Prostate gland (tissue), 2 donors: ENCODE results near the gene LRRC46. TPM values are rescaled to one million over a fixed set of nuclear protein-coding genes. Genes with fewer than 3 reads are reported as not detected.

Experiments
- DNase-seq: peaks from one replicate; pipeline ENCODE4 v3.0.0-alpha.2; 2019; ENCODE audit warnings: low spot score
- H3K27ac ChIP-seq, 2 donors: fragments of 200-600 bp; sonication (generic); 2 replicates each; pipeline ENCODE4 v1.5.1; 2017 to 2019
- H3K27me3 ChIP-seq: fragments of 200-600 bp; sonication (generic); replicated peaks from 2 replicates; pipeline ENCODE4 v1.5.1; 2019; ENCODE audit not compliant: insufficient read depth
- H3K36me3 ChIP-seq, 2 donors: fragments of 200-600 bp; sonication (generic); 1 replicate in 1 of 2; 2 replicates in 1 of 2; pipeline versions ENCODE4 v1.5.1 to v1.8.1; 2017 to 2019
- H3K4me1 ChIP-seq: fragments of 200-600 bp; sonication (generic); replicated peaks from 2 replicates; pipeline ENCODE4 v1.5.1; 2019
- H3K4me3 ChIP-seq, 2 donors: fragments of 200-600 bp; sonication (generic); 2 replicates each; pipeline ENCODE4 v1.5.1; 2017 to 2019
- H3K9me3 ChIP-seq: fragments of 200-600 bp; sonication (generic); 2 replicates; pipeline ENCODE4 v1.5.1; 2017
- CTCF ChIP-seq, 4 experiments: fragments of 200-600 bp in 2 of 4; fragments of 450-650 bp in 2 of 4; sonication (generic) in 2 of 4; IDR thresholded peaks; 1 replicate in 3 of 4; 2 replicates in 1 of 4; pipeline ENCODE4 v1.5.1; 2016 to 2019; ENCODE audit warnings: antibody characterized with exemption in 4 of 4, mild to moderate bottlenecking in 2 of 4, moderate library complexity in 2 of 4
- POLR2A ChIP-seq: fragments of 450-650 bp; IDR thresholded peaks from one replicate; pipeline ENCODE4 v1.6.1; 2016; ENCODE audit warnings: antibody characterized with exemption, mild to moderate bottlenecking
- POLR2AphosphoS5 ChIP-seq: sonication (generic); formaldehyde crosslinking; IDR thresholded peaks from one replicate; pipeline ENCODE4 v1.6.1; 2017; ENCODE audit warnings: antibody characterized with exemption
- WGBS: methylation state at CpG from one replicate; pipeline ENCODE4 v1.1.5; 2018; 5-methylcytosine and 5-hydroxymethylcytosine counted together
- intact Hi-C: fragments of 100-400 bp; cut with DNase I; formaldehyde crosslinking; loops from one replicate; pipeline ENCODE4 v1.14.2; 2022
- total RNA-seq, 2 donors: library from RNA; depleted of rRNA; stranded (reverse); fragments of >200 nt; gene quantifications; one replicate each; pipeline ENCODE4 v1.1.0, GENCODE V29; 2016

The LRRC46 gene
- total RNA-seq, 2 donors from 2014 or later: 1.1 to 4.9 TPM

DNA sequence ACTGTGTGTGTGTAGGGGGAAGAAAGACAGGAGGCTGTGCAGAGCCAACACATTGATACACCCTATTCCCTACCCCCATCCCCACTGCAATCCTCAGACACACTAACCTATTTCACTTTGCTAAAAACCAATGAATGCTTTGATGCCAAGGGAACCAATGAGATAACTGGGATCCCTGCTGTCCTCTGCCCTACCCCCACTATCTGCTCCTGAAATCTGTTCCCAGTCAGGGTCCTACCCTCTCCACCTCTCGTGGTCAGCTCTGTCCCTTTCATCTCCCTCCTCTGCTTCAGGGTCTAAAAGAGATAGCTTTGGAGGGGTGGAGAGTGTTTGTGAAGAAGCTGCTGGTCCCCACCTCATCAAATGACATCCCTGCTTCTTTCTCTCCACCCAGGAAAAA is 38.6 kb downstream of the LRRC46 start:
- Histone ChIP-seq H3K27me3 (peaks cover 10% of the 10 kb centered on the region), H3K36me3 (no peaks in the 10 kb centered on the region), H3K9me3 (no peaks in the 10 kb centered on the region), H3K27ac (no peak overlapping the region), H3K4me3 (no peak overlapping the region), H3K4me1 (peaks cover 5% of the 10 kb centered on the region)
- TF ChIP-seq POLR2AphosphoS5: no peak
- WGBS: 54% methylated on average over 1 of the region's 1 CpG
- no peak for DNase-seq
- intact Hi-C loops: no loop called here

DNA sequence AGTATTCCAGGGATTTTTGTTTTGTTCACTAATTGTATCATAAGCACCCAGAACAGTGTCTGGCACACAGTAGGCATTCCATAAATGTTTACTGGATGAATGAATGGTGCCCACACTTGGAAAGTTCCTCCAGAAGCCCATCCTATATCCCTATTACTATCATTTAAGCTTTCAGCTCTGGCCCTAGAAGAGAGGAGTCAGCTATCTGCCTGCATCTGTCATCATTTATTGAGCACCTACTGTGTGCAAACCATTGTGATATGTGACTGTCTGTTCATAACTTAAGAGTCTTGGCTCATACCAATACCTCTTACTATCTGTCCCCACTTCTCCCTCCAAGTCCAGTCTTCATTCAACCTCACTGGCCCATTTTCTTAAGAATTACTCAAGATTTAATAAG is 39.6 kb downstream of the LRRC46 start:
- peaks cover 10% of the 10 kb centered on the region for H3K27me3 ChIP-seq
- intact Hi-C loops: no loop called here
- H3K27ac ChIP-seq: no peak overlapping the region
- no peak overlapping the region for H3K4me3 ChIP-seq
- no peak for TF ChIP-seq POLR2AphosphoS5
- TF ChIP-seq CTCF (IDR thresholded peaks at IDR 0.05): no peak
- TF ChIP-seq POLR2A: no peak
- DNase-seq: no peak
- H3K9me3 ChIP-seq: no peaks in the 10 kb centered on the region
- peaks cover 5% of the 10 kb centered on the region for H3K4me1 ChIP-seq
- H3K36me3 ChIP-seq: no peaks in the 10 kb centered on the region

GRCh38 chr17:47872019-47872650 is 40.7 kb downstream of the LRRC46 start:
- Histone ChIP-seq H3K4me1 (peaks cover 5% of the 10 kb centered on the region), H3K27ac (no peak overlapping the region), H3K27me3 (peaks cover 10% of the 10 kb centered on the region), H3K36me3 (no peaks in the 10 kb centered on the region), H3K4me3 (no peak overlapping the region), H3K9me3 (no peaks in the 10 kb centered on the region)
- WGBS: 8% methylated on average over 29 of the region's 29 CpGs
- no peak for DNase-seq
- TF ChIP-seq CTCF (IDR thresholded peaks at IDR 0.05) (no peak), POLR2AphosphoS5 (no peak), POLR2A (no peak)
- intact Hi-C loops: no loop called here

- no peak overlapping the region for H3K4me3 ChIP-seq
Observed at GRCh38 chr17:47872651-47873161, 41.2 kb downstream of the LRRC46 start.

More at GRCh38 chr17:47872651-47873161, 41.2 kb downstream of the LRRC46 start:
- H3K9me3 ChIP-seq: no peaks in the 10 kb centered on the region
- H3K27me3 ChIP-seq: peaks cover 5% of the 10 kb centered on the region
- peaks cover 5% of the 10 kb centered on the region for H3K4me1 ChIP-seq
- no peak overlapping the region for H3K27ac ChIP-seq
- WGBS: 51% methylated on average over 14 of the region's 15 CpGs
- intact Hi-C loops: no loop called here
- no peak for DNase-seq
- no peaks in the 10 kb centered on the region for H3K36me3 ChIP-seq
- TF ChIP-seq POLR2AphosphoS5 (no peak), POLR2A (no peak), CTCF (IDR thresholded peaks at IDR 0.05) (no peak)
